ENCODE data around the gene ARHGEF37.

The ARHGEF37 gene

DNA sequence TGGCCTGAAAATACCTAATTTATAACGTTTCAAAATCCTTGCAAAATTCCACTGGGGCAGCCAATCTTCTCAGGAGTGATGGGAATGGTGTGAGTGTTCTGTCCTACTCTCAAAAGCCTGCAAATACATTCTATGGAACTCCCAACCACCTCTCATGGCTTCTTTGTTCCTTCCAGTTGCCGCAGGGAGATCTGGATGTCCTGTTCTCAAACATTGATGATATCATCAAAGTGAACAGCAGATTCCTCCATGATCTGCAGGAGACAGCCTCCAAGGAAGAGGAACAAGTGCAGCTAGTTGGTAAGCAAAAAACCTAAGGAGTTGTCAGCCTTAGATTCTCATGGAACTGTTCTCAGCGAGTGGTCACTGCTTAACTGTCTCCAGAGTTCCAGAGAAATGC lies 19.6 kb downstream of the ARHGEF37 start:
- no peak for DNase-seq (ENCODE audit: low read depth)

DNA sequence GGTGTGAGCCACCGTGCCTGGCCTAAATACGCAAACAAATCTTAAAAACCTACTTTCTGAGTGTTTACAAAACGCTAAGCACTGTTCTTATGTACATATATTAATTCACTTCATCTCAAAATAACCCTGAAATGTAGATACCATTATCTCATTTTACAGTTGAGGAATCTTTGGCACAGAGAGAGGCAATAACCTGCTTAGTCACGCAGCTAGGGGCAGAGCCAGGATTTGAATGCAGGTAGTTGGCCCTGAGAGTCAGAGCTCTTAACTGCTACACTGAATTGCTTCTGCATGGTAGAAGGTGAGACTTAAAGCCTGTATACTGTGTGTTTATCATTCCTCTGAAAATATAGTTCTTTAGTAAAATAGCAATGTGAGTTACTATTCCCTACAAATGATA lies 21.9 kb downstream of the ARHGEF37 start:
- DNase-seq (ENCODE audit: low read depth): no peak

DNA sequence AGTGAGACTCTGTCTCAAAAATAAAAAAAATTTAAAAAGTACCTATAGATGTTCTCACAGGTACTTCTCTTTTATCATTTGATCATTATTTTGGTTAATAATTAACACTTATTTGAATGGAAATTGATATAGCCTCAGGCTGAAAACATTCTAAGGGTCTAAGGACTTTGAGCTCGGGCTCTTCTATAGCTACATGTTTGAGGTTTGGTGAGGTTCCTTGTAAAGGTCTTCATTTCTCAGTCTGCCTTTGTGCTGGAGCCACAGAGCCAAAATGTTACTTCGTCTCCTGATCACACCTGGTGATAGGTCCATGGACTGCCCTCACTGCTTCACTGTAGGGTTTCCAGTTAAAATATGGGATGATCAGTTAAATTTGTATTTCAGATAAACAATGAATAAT lies 22.6 kb downstream of the ARHGEF37 start:
- no peak for DNase-seq (ENCODE audit: low read depth)

DNA sequence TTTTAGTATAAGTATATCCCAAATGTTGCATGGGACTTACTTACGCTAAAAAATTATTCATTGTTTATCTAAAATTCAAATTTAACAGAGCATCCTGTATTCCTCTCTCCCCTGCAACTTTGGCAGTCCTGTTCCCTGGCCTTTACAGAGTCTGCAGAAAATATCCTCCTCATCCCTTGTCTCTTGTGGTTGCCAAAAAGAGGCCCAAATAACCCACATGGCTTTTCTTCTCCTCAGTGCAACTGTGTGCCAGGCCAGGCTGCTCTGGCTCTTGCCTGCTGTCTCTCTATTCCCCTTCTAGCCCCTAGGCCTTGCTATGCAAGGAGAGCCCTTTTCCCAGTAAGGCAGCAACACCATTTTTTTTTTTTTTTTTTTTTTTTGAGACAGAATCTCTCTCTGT lies 23.0 kb downstream of the ARHGEF37 start:
- no peak for DNase-seq (ENCODE audit: low read depth)

DNA sequence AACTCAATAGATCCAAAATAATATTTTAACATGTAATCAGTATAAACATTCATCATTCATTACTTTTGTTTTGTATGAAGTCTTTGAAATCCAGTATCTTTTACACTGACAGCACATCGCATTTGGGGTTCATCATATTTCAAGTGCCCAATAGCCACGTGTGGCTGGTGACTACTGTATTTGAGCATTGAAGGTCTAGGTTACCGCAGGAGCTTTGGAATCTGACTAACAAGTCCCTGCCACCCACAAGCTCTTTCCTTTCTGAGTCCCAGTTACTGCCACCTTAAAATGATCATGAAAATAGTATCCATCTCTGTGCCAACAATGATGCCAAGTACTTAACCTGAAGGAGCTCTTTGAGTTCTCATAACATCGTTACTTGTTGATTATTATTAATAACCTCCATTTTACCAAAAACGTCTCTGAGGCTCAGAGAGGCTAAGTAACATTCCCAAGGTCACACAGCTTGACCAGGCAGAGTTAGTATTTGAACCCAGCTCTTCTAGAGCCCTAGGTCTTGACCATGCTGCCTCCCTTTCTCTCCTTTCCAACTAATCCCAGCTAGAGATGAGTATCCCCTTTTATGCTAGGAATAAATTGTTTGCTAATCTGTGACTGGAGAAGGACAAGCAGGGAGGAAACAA lies 24.2 kb downstream of the ARHGEF37 start:
- no peak for DNase-seq (ENCODE audit: low read depth)

DNA sequence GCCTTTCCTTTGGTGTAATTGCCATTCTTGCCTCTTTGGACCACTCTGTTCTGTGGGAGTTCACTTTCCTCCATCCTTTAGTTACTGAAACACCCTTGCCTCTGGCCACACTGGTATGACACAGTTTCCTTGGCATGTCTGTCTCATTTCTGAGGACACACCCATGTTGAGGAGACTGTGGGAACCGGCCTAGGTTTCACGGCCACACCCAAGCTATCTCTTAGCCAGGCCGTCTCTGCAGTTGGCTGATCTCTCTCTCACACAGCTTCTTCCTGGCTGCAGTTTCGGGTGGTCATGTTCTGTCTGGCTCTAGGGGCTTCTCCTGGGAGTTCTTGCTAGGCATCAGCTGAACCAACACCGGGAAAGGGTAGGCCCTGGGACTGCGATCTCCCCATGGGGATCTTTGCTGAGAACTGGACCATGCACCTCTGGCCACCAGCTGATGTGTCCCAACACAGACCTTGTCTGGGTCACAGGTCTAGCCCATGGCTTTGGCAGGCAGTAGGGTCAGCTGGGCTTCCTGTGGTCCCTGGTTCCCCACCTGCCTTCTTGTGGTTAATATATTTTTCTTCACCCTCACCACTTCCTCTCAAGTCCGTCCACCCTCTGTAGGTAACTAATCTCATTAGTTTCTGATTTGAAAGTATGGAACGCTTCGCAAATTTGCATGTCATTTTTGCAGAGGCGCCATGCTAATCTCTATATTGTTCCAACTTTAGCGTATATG lies 24.9 kb downstream of the ARHGEF37 start:
- DNase-seq (ENCODE audit: low read depth): no peak

DNA sequence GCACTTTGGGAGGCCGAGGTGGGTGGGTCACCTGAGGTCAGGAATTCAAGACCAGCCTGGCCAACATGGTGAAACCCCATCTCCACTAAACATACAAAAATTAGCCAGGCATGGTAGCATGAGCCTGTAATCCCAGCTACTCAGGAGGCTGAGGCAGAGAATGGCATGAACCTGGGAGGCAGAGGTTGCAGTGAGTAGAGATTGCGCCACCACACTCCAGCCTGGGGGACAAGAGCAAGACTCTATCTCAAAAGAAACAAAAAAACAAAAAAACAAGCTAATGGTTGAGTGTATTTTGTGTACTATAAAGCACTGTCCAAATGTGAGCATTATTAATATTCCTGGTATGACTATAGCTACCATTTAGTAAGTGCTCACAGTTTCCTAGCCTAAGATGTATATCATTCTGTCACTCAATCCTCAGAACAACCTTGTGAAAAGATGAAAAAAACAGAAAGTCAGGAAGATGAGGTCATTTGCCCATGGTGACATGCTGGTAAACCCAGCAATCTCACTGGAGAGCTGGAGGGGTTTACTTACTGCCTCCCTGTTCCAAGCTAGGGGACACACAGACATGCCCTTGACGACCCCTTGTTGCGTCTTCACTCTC lies 27.7 kb downstream of the ARHGEF37 start:
- DNase-seq (ENCODE audit: low read depth): no peak

DNA sequence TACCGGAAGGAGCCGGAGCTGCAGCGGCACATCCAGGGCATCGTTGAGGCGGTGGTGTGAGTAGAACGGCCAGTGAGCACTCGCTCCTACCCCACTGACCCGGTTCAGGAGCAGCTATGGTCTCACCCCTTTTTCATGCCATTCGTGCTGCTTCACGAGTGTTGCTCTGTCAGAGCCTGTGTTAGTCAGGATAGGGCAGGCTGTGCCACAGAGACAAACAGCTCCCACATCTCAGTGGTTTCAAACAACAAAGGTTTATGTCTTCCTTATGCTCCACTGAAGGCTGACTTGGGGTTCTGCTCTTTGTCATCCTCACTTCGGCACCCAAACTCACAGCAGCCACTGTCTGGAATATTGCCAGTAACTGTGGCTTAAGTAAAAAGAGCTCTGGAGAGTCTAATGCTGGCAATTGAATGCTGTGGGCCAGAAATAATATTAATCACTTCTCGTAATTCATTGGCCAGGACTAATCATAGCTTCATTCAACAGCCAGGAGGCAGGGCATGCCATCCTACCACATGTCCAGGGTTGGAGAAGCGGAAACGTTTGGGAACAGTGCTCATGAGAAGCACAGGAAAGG lies 28.4 kb downstream of the ARHGEF37 start:
- DNase-seq (ENCODE audit: low read depth): no peak

DNA sequence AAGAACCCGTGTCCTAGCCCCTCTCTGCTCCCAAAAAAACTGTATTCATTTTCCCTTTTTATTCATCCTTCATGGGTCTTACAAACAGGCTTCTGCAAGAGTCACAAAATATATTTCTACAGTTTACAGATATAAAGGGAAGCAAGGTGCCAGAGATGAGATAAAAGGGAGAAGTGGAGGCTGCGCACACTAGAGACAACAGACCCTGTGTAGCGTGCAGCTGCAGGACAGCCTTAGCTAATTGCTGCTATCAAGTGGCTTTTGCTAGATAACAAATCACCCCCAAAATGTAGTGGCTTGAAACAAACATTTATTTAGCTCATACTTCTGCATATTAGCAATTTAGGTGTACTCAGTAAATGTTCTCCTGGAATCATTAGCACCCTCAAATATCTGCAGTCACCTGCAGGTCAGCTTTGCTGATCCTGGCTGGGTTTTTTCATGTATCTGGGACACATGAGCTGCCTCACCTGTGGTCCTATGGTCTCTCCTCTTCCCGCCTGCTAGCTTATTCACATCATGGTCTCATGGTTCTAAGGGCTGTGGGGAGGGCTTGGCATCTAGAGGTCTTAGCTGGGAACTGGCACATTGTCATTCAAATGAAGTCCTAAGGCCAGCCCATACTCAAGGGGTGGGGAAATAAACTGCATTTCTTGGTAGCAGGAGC lies 29.4 kb downstream of the ARHGEF37 start:
- DNase-seq (ENCODE audit: low read depth): no peak

DNA sequence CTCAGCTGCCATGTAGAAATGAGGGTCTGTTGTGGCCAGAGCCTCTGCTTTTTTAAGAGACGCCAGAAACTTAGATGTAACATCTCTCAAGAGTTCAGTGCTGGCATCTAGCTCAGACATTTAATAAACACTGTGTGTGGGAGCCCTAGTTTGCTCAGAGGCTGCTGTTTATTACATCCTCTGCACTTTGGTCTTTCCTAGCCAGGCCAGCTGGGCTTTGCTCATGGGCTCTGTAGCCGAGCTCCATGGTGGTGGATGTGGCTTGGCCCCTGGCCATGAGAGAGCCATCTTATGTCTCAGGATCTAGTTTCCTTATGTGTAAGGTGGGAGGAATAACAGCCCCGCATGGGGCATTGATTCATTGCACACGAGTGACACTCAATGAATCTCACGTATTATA lies 30.0 kb downstream of the ARHGEF37 start:
- no peak for DNase-seq (ENCODE audit: low read depth)

DNA sequence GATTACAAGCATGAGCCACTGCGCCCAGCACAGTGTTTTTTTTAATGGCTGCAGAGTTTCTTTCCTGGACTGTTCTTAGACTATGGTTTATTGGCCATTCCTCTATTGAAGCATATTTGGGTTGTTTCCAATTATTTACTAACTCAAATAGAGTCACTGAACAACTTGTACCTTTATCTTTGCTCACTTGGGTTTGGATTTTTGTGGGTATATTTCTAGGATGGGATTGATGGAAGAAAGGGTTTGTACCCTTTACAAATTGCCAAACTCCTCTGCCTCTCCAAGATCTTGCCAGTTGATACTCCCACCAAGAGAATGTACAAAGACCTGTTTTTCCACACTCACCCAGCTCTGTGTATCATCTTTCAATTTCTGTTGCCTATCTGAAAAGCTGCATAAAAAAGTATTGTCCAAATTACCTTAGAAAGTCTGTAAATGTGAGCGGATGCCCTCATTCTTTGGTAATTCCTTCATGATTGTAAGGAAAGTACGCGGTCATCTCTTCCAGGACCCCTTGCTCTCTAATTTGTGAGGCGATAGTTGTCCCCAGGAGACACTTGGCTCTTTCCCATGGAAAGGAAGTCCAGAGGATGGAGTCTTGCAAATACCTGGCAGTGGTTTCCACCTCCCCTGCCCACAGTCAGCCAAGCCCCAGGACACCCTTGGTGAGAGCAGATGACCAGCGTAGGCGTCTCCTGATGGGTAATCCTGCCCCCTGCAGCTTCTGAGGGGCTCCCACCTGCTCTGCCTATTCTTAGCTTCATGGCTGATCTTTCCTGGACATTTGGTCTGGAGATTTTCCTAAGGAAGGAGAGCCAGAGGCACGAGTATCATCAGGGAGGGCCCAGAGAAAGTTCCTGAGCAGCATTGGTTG lies 33.0 kb downstream of the ARHGEF37 start:
- DNase-seq (ENCODE audit: low read depth): no peak

DNA sequence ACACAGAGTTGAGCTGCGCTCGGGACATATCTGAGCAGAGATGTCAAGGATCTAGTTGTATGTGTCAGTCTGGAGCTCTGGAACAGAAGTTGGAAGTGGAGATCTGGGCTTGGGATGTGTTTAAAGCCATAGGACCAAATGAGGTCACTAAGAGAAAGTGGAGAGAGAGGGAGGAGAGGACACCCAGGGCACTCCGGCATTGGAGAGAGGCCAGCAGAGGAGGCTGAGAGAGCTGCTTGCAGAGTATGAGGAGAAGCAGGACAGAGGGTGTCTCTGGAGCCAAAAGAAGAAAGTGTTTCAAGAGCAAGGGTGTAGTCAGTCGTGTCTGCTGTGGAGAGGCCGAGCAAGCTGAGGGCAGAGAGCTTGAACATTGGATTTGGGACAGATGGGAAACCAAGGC lies 34.7 kb downstream of the ARHGEF37 start:
- DNase-seq (ENCODE audit: low read depth): no peak

DNA sequence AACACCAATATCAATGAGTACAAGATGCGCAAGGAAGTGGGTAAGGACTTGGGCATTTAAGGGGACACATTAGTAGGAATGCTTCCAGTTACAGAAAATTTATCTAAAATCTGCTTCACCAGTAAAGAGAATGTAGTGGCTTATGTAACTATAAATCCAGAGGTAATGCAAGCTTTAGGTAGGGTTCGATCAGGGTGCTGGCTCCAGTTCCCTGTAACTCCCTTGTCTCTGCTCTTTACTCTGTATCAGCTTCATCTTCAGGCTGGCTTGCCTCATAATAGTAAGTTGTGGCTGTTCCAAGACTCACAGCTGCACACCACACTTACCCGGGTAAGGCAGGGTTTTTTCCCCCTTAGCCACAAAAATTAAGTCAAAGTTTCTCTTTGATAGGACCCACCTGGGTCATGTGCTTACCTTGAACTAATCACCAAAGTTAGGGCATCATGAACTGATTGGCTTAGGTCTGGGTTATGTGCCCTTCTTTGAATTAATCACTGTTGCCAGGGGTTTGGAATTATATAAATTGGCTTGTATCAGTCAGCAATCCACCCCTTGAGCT lies 35.5 kb downstream of the ARHGEF37 start:
- no peak for DNase-seq (ENCODE audit: low read depth)

DNA sequence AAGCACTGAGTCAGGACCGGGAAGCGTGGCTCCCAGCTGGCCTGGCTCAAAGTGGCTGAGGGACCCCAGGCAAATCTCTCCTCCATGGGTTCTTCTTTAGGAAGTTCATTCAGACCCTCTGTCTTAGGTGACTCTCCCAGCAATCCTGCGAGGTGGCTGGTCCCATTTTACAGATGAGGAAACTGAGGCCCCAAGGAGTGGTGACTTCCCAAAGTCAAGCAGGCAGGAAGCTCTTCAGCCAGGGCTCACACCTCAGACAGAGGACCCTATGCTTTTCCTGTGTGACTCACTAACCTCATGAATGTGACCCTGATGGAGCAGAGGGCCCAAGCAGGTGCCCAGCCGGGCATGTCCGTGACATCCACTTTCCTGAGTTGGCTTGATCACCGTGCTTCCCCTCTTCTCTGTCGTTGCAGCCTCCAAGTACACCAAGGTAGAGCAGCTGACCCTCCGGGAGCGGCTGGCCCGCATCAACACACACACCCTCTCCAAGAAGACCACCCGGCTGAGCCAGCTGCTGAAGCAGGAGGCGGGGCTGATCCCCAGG lies 36.5 kb downstream of the ARHGEF37 start:
- no peak for DNase-seq (ENCODE audit: low read depth)

DNA sequence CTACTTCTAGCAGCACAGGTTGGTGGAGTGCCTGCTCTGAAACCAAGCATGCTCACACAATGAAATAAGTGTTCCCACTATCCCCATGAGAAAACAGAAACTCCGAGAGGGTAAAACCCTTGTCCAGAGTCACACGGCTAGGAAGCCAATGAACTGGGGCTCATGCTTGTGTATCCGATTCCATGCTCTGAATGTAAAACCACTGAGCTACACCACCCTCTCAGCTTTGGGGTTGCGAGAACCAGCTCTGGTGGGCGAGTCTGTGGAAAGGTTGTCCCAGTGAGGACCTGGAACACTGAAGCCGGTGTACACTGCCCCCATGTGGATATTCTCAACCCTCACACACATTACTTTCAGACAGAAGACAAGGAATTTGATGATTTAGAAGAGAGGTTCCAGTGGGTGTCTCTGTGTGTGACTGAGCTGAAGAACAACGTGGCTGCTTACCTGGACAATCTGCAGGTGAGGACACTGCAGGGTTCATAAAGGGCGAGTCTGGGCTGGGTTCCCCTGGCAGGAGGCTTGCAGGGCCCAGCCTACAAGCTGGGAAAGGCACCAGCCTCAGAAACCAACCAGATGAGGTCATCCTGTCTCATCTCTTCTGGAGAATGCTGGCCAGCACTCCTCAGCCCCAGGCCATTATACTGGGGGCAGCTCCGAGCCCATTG lies 37.4 kb downstream of the ARHGEF37 start:
- DNase-seq (ENCODE audit: low read depth): no peak

DNA sequence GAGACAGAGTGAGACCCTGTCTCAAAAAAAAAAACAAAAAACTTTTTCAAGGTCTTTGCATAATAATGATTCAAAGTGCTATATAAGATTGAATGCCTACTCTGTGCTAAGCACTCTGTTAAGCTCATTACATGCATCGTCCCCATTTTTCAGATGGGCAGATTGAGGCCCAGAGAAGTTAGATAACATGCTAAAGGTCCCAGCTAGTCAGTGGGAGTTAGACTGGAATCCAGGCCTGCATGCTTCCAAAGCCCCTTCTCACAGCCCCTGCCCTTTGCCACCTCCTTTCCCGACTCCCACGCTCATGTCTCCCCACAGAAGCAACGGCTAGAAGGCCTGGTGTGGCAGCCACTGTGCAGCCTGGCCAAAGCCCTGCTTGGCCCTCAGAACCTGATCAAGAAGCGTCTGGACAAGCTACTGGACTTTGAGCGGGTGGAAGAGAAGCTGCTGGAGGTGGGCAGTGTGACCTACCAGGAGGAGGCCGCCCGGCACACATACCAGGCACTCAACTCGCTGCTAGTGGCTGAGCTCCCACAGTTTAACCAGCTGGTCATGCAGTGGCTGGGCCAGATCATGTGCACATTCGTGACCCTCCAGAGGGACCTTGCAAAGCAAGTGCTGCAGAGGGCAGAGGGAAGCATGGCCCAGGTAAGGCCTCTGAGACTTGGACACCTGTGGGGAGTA lies 40.3 kb downstream of the ARHGEF37 start:
- DNase-seq (ENCODE audit: low read depth): no peak

DNA sequence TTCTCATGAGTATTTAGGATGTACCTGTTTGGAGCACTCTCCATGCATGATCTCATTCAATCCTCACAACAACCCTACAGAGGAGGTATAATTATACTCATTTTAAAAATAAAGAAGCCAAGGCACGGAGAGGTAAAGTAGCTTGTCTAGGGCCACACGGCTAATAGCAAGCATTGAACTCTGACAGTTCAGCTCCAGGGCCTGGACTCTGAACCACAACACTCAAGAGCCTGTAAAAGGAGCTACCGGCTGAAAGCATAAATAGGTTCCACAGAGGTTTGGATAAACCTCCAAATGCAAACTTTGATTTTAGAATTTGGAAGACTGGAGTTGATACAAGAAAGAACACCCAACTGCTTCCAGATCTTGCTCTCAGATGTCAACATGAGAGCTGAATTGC lies 41.2 kb downstream of the ARHGEF37 start:
- DNase-seq (ENCODE audit: low read depth): no peak

DNA sequence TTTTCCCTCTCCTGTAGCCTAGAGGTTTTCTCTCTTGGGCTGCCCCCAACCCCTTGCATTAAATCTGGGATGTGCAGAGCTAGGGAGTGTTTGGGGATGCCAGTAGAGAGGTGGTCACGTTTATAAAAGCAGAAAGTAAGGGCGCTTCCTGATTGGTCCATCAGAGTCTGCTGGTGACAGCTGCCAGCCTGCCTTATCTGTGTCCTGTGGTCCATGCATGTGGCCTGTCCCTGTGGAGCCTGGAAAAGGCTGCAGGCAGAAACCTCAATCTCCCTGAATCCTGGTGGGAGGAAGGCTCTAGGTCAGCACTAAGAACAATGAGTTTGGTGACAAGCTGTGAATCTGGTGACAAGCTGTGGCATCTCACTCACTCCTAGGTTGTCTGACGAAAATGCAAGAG lies 42.2 kb downstream of the ARHGEF37 start:
- no peak for DNase-seq (ENCODE audit: low read depth)

DNA sequence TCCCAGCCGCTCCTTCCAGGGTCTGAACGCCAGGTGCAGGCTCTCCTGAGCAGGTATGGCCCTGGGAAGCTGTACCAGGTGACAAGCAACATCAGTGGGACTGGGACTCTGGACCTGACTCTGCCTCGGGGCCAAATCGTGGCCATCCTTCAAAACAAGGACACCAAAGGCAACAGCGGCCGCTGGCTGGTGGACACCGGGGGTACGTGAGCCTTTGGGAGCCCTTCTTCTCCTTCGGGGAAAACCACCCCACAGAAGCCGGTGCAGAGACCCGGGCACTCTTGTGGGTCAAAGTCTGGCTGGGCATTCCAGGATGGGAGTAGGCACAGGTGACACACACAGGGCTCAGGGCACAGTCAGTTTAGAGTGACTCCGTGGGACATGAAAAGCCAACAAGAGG lies 45.8 kb downstream of the ARHGEF37 start:
- DNase-seq (ENCODE audit: low read depth): no peak

DNA sequence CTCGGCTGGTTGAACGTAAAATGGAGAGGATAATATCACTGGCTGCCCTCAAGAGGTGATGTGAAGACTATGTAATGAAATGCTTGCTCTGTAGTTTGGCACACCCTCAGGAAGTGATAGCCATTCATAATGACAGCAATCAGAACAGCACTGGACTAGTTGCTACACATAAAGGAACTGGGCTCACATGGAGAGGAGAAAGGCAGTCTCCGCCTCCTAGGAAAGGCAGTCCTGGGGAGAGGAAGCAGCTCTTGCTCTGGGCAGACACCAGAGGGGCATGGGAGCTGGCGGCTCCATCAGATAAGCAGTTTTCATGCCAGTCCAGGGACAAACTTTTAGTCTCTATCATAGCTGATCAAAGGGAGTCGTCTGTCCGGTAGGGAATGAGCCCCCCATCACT lies 46.9 kb downstream of the ARHGEF37 start:
- no peak for DNase-seq (ENCODE audit: low read depth)
